H1 (cell line): ENCODE results near the gene LOXHD1. TPM values are rescaled to one million over a fixed set of nuclear protein-coding genes. Genes with fewer than 3 reads are reported as not detected.
A peak's percentile ranks its signal among the peaks of the same experiment; 100 is the strongest.

Experiments used
- CTCF ChIA-PET: fragments of 300-600 bp; sonication (Branson Sonifier 250); formaldehyde crosslinking; loops from one replicate; lab custom pipeline; 2021; ENCODE audit not compliant: partially characterized antibody; lab: Charles Lee
- POLR2A ChIA-PET: fragments of 300-600 bp; sonication (Branson Sonifier 250); formaldehyde crosslinking; loops from one replicate; lab custom pipeline; 2021; ENCODE audit warnings: inconsistent platforms; ENCODE audit not compliant: partially characterized antibody; lab: Charles Lee
- DNase-seq, 2 experiments: peaks; one replicate each; pipeline versions ENCODE4 v3.0.0 to v3.0.0-alpha.2; 2010 to 2022; ENCODE audit warnings: low spot score in 2 of 2, low read depth in 1 of 2, mixed read lengths in 1 of 2
- FAIRE-seq: peaks from 2 replicates; lab custom pipeline; 2011; peaks lifted over from hg19 to GRCh38; lab: Jason Lieb, UNC
- H2AFZ ChIP-seq: 2 replicates; pipeline ENCODE4 v1.8.1; 2012; ENCODE audit warnings: low read length, inconsistent platforms
- H2AK5ac ChIP-seq: 2 replicates; pipeline ENCODE4 v1.6.1; 2013; ENCODE audit warnings: low read depth, low read length
- H2BK120ac ChIP-seq: replicated peaks from 2 replicates; pipeline ENCODE3; 2013; ENCODE audit warnings: low read depth, low read length, inconsistent platforms
- H2BK12ac ChIP-seq: 2 replicates; pipeline ENCODE4 v1.6.1; 2013; ENCODE audit warnings: low read depth, low read length
- H2BK15ac ChIP-seq: 2 replicates; pipeline ENCODE4 v1.6.1; 2013; ENCODE audit warnings: low read length
- H2BK20ac ChIP-seq: 2 replicates; pipeline ENCODE4 v1.6.1; 2013; ENCODE audit warnings: low read length
- H2BK5ac ChIP-seq: 2 replicates; pipeline ENCODE4 v1.6.1; 2013; ENCODE audit warnings: low read depth, low read length
- H3K14ac ChIP-seq: 2 replicates; pipeline ENCODE4 v1.6.1; 2013; ENCODE audit warnings: inconsistent platforms; ENCODE audit not compliant: insufficient read length
- H3K18ac ChIP-seq: 2 replicates; pipeline ENCODE4 v1.6.1; 2013; ENCODE audit warnings: low read length; ENCODE audit errors: extremely low read depth
- H3K23ac ChIP-seq: 2 replicates; pipeline ENCODE4 v1.6.1; 2013; ENCODE audit warnings: inconsistent platforms; ENCODE audit not compliant: insufficient read length
- H3K23me2 ChIP-seq: 2 replicates; pipeline ENCODE4 v1.6.1; 2013; ENCODE audit warnings: low read depth, low read length
- H3K27ac ChIP-seq: 2 replicates; pipeline ENCODE4 v1.6.1; 2011; ENCODE audit warnings: low read depth, low read length, inconsistent platforms
- H3K27me3 ChIP-seq, 4 experiments: replicated peaks in 1 of 4; 1 replicate in 1 of 4; 2 replicates in 3 of 4; pipeline versions ENCODE4 v1.6.1 to v1.8.1; 2011 to 2013; ENCODE audit warnings: low read length in 3 of 4, mild to moderate bottlenecking in 3 of 4, inconsistent platforms in 2 of 4, mixed read lengths in 2 of 4, moderate library complexity in 1 of 4; ENCODE audit not compliant: control insufficient read depth in 3 of 4, insufficient read depth in 3 of 4; ENCODE audit errors: extremely low read depth in 1 of 4
- H3K36me3 ChIP-seq, 4 experiments: 2 replicates each; pipeline versions ENCODE4 v1.6.1 to v1.8.1; 2011 to 2013; ENCODE audit warnings: mild to moderate bottlenecking in 4 of 4, low read length in 3 of 4, moderate library complexity in 2 of 4, control low read depth in 1 of 4, inconsistent platforms in 1 of 4; ENCODE audit not compliant: insufficient read depth in 4 of 4, control insufficient read depth in 2 of 4
- H3K4ac ChIP-seq: replicated peaks from 2 replicates; pipeline ENCODE3; 2013; ENCODE audit warnings: low read length, low read depth, mixed read lengths, inconsistent platforms; ENCODE audit not compliant: insufficient read length
- H3K4me1 ChIP-seq, 4 experiments: replicated peaks in 1 of 4; 1 replicate in 1 of 4; 2 replicates in 3 of 4; pipeline versions ENCODE4 v1.6.1 to v1.8.1; 2011 to 2013; ENCODE audit warnings: low read length in 3 of 4, inconsistent platforms in 2 of 4, mixed read lengths in 1 of 4; ENCODE audit not compliant: insufficient read depth in 4 of 4, control insufficient read depth in 3 of 4
- H3K4me2 ChIP-seq, 2 experiments: 2 replicates each; pipeline versions ENCODE4 v1.6.1 to v1.8.1; 2011 to 2013; ENCODE audit warnings: low read depth in 2 of 2, low read length in 2 of 2, control low read depth in 1 of 2, inconsistent platforms in 1 of 2, mild to moderate bottlenecking in 1 of 2; ENCODE audit not compliant: insufficient read depth in 1 of 2
- H3K4me3 ChIP-seq, 4 experiments: fragments of 200-600, 300-600 bp in 1 of 4; sonication (generic), shearing (Covaris generic), sonication (Bioruptor Twin) in 1 of 4; 2 replicates each; pipeline versions ENCODE4 v1.5.1 to v1.8.1; 2011 to 2016; ENCODE audit warnings: low read length in 4 of 4, low read depth in 3 of 4, control low read depth in 2 of 4, inconsistent platforms in 2 of 4, mild to moderate bottlenecking in 2 of 4, mixed read lengths in 1 of 4, moderate library complexity in 1 of 4; ENCODE audit not compliant: insufficient read depth in 2 of 4; ENCODE audit errors: extremely low read depth in 1 of 4
- H3K56ac ChIP-seq: replicated peaks from 2 replicates; pipeline ENCODE3; 2013; ENCODE audit warnings: low read depth, mild to moderate bottlenecking, mixed read lengths, low read length, inconsistent platforms; ENCODE audit not compliant: insufficient read length
- H3K79me1 ChIP-seq: 2 replicates; pipeline ENCODE4 v1.6.1; 2013; ENCODE audit warnings: low read depth, low read length, control low read depth
- H3K79me2 ChIP-seq, 2 experiments: 2 replicates each; pipeline versions ENCODE4 v1.6.1 to v1.8.1; 2012 to 2013; ENCODE audit warnings: low read length in 2 of 2, mild to moderate bottlenecking in 2 of 2, inconsistent platforms in 1 of 2; ENCODE audit not compliant: insufficient read depth in 2 of 2, control insufficient read depth in 1 of 2
- H3K9ac ChIP-seq, 4 experiments: replicated peaks in 1 of 4; 1 replicate in 1 of 4; 2 replicates in 3 of 4; pipeline versions ENCODE4 v1.6.1 to v1.8.1; 2011 to 2013; ENCODE audit warnings: low read depth in 3 of 4, low read length in 3 of 4, control low read depth in 2 of 4, mild to moderate bottlenecking in 2 of 4, moderate library complexity in 2 of 4, inconsistent platforms in 1 of 4; ENCODE audit errors: extremely low read depth in 1 of 4
- H3K9me3 ChIP-seq, 2 experiments: 2 replicates each; pipeline versions ENCODE4 v1.6.1 to v1.8.1; 2012 to 2013; ENCODE audit warnings: mild to moderate bottlenecking in 2 of 2, moderate library complexity in 2 of 2, control low read depth in 1 of 2, inconsistent platforms in 1 of 2, low read depth in 1 of 2, low read length in 1 of 2, mixed read lengths in 1 of 2; ENCODE audit not compliant: insufficient read depth in 2 of 2
- H4K20me1 ChIP-seq, 2 experiments: replicated peaks in 1 of 2; 2 replicates each; pipeline versions ENCODE3 to v1.8.1; 2011 to 2013; ENCODE audit warnings: inconsistent platforms in 2 of 2, low read length in 2 of 2, mild to moderate bottlenecking in 1 of 2; ENCODE audit not compliant: insufficient read depth in 2 of 2, control insufficient read depth in 1 of 2
- H4K5ac ChIP-seq: 2 replicates; pipeline ENCODE4 v1.6.1; 2013; ENCODE audit warnings: low read length, low read depth, mixed read lengths, inconsistent platforms; ENCODE audit not compliant: insufficient read length
- H4K8ac ChIP-seq: 2 replicates; pipeline ENCODE4 v1.8.0; 2013; ENCODE audit warnings: mild to moderate bottlenecking, moderate library complexity, low read length, inconsistent platforms; ENCODE audit not compliant: insufficient read depth; ENCODE audit errors: extremely low read depth
- H4K91ac ChIP-seq: replicated peaks from 2 replicates; pipeline ENCODE3; 2013; ENCODE audit warnings: low read length, mixed read lengths, inconsistent platforms; ENCODE audit not compliant: insufficient read length
- BACH1 ChIP-seq: IDR thresholded peaks from 2 replicates; pipeline ENCODE4 v1.6.1; 2012; ENCODE audit warnings: low read length, improper control_type of control experiment
- BCL11A ChIP-seq, 2 experiments: IDR thresholded peaks; one replicate each; pipeline ENCODE4 v1.6.1; 2011; ENCODE audit warnings: low read depth in 2 of 2, low read length in 2 of 2, mild to moderate bottlenecking in 2 of 2
- EZH2 ChIP-seq: fragments of 200-600 bp; sonication (generic); IDR thresholded peaks from 2 replicates; pipeline ENCODE4 v1.7.1; 2012; ENCODE audit warnings: low read depth, mild to moderate bottlenecking, moderate library complexity, low read length, inconsistent platforms; ENCODE audit not compliant: severe bottlenecking
- GABPA ChIP-seq: IDR thresholded peaks from 2 replicates; pipeline ENCODE4 v1.6.1; 2011; ENCODE audit warnings: mild to moderate bottlenecking, low read length, moderate library complexity, borderline replicate concordance; ENCODE audit not compliant: insufficient read depth
- PHF8 ChIP-seq: fragments of 200-600 bp; sonication (generic); conservative IDR thresholded peaks from 2 replicates; pipeline ENCODE4 v1.7.1; 2012; ENCODE audit warnings: low read depth, mild to moderate bottlenecking, inconsistent platforms, low read length, moderate library complexity
- POLR2A ChIP-seq, 2 experiments: IDR thresholded peaks; 1 replicate in 1 of 2; 2 replicates in 1 of 2; pipeline ENCODE4 v1.6.1; 2011; ENCODE audit warnings: low read depth in 2 of 2, low read length in 2 of 2, mild to moderate bottlenecking in 2 of 2; ENCODE audit errors: control extremely low read depth in 1 of 2
- RAD21 ChIP-seq, 2 experiments: IDR thresholded peaks in 1 of 2; conservative IDR thresholded peaks in 1 of 2; 2 replicates each; pipeline ENCODE4 v1.6.1; 2011; ENCODE audit warnings: low read depth in 2 of 2, low read length in 2 of 2, improper control_type of control experiment in 1 of 2, inconsistent platforms in 1 of 2, mild to moderate bottlenecking in 1 of 2, moderate library complexity in 1 of 2
- RFX5 ChIP-seq: IDR thresholded peaks from 2 replicates; pipeline ENCODE4 v1.6.1; 2011; ENCODE audit warnings: low read depth, low read length, improper control_type of control experiment, borderline replicate concordance
- SRF ChIP-seq: IDR thresholded peaks from 2 replicates; pipeline ENCODE4 v1.6.1; 2011; ENCODE audit warnings: mild to moderate bottlenecking, low read depth, low read length, moderate library complexity
- TAF1 ChIP-seq: IDR thresholded peaks from 2 replicates; pipeline ENCODE4 v1.6.1; 2011; ENCODE audit warnings: mild to moderate bottlenecking, low read depth, low read length
- WGBS, 2 experiments: shearing (Covaris generic) in 1 of 2; methylation state at CpG; one replicate each; pipeline versions ENCODE4 v1.1.6 to v1.1.7; 2013 to 2015; ENCODE audit warnings: low lambda C conversion rate in 2 of 2, mixed read lengths in 2 of 2, inconsistent platforms in 1 of 2, low coverage in 1 of 2, missing lambda C conversion rate in 1 of 2; ENCODE audit not compliant: insufficient replicate concordance in 2 of 2, insufficient coverage in 1 of 2, insufficient read length in 1 of 2; ENCODE audit errors: extremely low coverage in 1 of 2, missing lambda C conversion rate in 1 of 2; 5-methylcytosine and 5-hydroxymethylcytosine counted together
- polyA plus RNA-seq, 7 experiments: library from polyadenylated mRNA; depleted of rRNA in 3 of 7; stranded (reverse) in 5 of 7; unstranded in 2 of 7; fragments of >200 nt in 5 of 7; fragments of 200-250 nt in 2 of 7; gene quantifications; 1 replicate in 5 of 7; 2 replicates in 1 of 7; 4 replicates in 1 of 7; pipeline versions ENCODE4 v1.2.1 to v1.2.3, GENCODE V29; 2011 to 2013; ENCODE audit warnings: missing spikeins in 2 of 7, mixed read lengths in 2 of 7
- total RNA-seq: library from RNA; stranded (reverse); fragmentation: NEBNext Ultra II Directional; extraction: Animal tissue kit (Norgen Biotek cat#: 25700); gene quantifications from 2 replicates; pipeline ENCODE4 v1.2.1, GENCODE V29; 2021
- TF ChIP-seq, protein P1 (sequence below): IDR thresholded peaks from 2 replicates; pipeline ENCODE4 v1.6.1; 2012; ENCODE audit warnings: inconsistent platforms
- TF ChIP-seq, protein P2 (sequence below): IDR thresholded peaks from 2 replicates; pipeline ENCODE4 v1.6.1; 2011; ENCODE audit warnings: low read length, improper control_type of control experiment

The LOXHD1 gene
- total and polyA plus RNA-seq, 2 of the 8 experiments (the other 6 are each of a cell fraction or from before 2014, with no cell fraction given), result 0.02 TPM; not detected in 1

DNA sequence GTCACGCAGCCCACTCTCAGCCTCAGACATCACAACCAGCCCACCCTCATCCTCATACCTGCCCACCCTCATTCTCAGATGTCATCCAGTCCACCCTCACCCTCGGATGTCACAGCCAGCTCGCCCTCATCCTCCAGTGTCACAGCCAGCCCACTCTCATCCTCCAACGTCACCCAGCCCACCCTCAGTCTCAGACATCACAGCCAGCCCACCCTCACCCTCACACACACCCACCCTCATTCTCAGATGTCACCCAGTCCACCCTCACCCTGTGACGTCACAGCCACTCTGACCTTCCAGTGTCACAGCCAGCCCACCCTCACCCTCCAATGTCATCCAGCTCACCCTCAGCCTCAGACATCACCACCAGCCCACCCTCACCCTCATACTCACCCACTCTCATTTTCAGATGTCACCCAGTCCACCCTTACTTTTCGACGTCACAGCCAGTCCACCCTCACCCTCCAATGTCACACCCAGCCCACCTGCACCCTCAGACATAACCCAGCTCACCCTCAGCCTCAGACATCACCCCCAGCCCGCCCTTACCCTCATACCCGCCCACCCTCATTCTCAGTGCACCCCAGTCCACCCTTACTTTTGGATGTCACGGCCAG is 100.3 kb downstream of the LOXHD1 start:
- CTCF ChIA-PET, result interaction anchor here (0.6 to 7.5 kb wide), 28 partner anchors 13 to 483 kb away, joined by 3 to 148 read pairs (median 4); partner anchors contain the start of gene LOXHD1
- WGBS, 2 experiments, result 80% methylated on average over 6 of the region's 10 CpGs; no CpG with 5 or more reads in 1 of the 2 experiments
- TF ChIP-seq BACH1 (no peak), SRF (no peak), RAD21 (IDR thresholded peaks at IDR 0.05 in 1 of 2, conservative IDR thresholded peaks at IDR 0.05 in 1 of 2; ENCODE audit: low read depth in 2 of 2, low read length in 2 of 2) (no peak), PHF8 (no peak), POLR2A (IDR thresholded peaks at IDR 0.05; ENCODE audit: control extremely low read depth in 1 of 2, low read depth in 2 of 2, low read length in 2 of 2) (no peak), GABPA (no peak), EZH2 (no peak), BCL11A (IDR thresholded peaks at IDR 0.05; ENCODE audit: low read depth in 2 of 2, low read length in 2 of 2) (no peak), TAF1 (no peak), RFX5 (no peak)
- TF ChIP-seq, protein P1, sequence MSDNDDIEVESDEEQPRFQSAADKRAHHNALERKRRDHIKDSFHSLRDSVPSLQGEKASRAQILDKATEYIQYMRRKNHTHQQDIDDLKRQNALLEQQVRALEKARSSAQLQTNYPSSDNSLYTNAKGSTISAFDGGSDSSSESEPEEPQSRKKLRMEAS, result no peak
- TF ChIP-seq, protein P2, sequence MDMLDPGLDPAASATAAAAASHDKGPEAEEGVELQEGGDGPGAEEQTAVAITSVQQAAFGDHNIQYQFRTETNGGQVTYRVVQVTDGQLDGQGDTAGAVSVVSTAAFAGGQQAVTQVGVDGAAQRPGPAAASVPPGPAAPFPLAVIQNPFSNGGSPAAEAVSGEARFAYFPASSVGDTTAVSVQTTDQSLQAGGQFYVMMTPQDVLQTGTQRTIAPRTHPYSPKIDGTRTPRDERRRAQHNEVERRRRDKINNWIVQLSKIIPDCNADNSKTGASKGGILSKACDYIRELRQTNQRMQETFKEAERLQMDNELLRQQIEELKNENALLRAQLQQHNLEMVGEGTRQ, result no peak

More for the DNA sequence above, 100.3 kb downstream of the LOXHD1 start:
- Histone ChIP-seq H2BK5ac (peak overlapping the region; percentile 31; the same call in 1 of the 2 replicates), H3K18ac (no peak overlapping the region), H2BK12ac (no peak overlapping the region), H3K56ac (no peak overlapping the region), H3K23me2 (no peaks in the 10 kb centered on the region), H4K20me1 (no peaks in the 10 kb centered on the region), H4K5ac (no peak overlapping the region), H3K14ac (no peak overlapping the region), H2BK15ac (no peak overlapping the region), H3K36me3 (no peaks in the 10 kb centered on the region), H2BK20ac (no peak overlapping the region), H3K27me3 (no peaks in the 10 kb centered on the region), H2AK5ac (no peak overlapping the region), H3K4me2 (no peak overlapping the region), H3K9me3 (no peaks in the 10 kb centered on the region), H3K4me3 (no peak overlapping the region), H4K8ac (no peak overlapping the region), H2BK120ac (no peak overlapping the region), H3K79me1 (no peaks in the 10 kb centered on the region), H3K27ac (no peak overlapping the region), H3K9ac (no peak overlapping the region), H3K4ac (no peak overlapping the region), H3K4me1 (peaks cover 0 to 3% (median 0%) of the 10 kb centered on the region in 4 experiments; a peak in 1 of 7 replicates), H2AFZ (no peak overlapping the region), H4K91ac (no peak overlapping the region), H3K79me2 (no peaks in the 10 kb centered on the region), H3K23ac (no peak overlapping the region)
- FAIRE-seq, result no peak
- POLR2A ChIA-PET, result no interaction called here
- DNase-seq, result no peak
